Neural cell (in vitro differentiated cells): ENCODE results near the gene ADGRB2. TPM values are rescaled to one million over a fixed set of nuclear protein-coding genes. Genes with fewer than 3 reads are reported as not detected.
A peak's percentile ranks its signal among the peaks of the same experiment; 100 is the strongest.

Experiments
- H2AFZ ChIP-seq: fragments of 200-600, 300-800 bp; sonication (generic), shearing (Covaris generic); 2 replicates; pipeline ENCODE4 v1.6.0; 2014; ENCODE audit warnings: low read depth, mild to moderate bottlenecking, antibody characterized with exemption, low read length, moderate library complexity
- H3F3A ChIP-seq: fragments of 200-600 bp; shearing (Covaris generic); 2 replicates; pipeline ENCODE4 v1.6.1; 2016; ENCODE audit warnings: mild to moderate bottlenecking, moderate library complexity, mixed read lengths, antibody characterized with exemption, low read length; ENCODE audit not compliant: insufficient read depth, poor library complexity, severe bottlenecking
- H3K27ac ChIP-seq: fragments of 200-600, 300-800 bp; sonication (generic), shearing (Covaris generic); 2 replicates; pipeline ENCODE4 v1.5.1; 2014; ENCODE audit warnings: mild to moderate bottlenecking, low read length, moderate library complexity
- H3K27me3 ChIP-seq: fragments of 300-800, 200-600 bp; sonication (generic), shearing (Covaris generic); 2 replicates; pipeline ENCODE4 v1.6.0; 2014; ENCODE audit warnings: mild to moderate bottlenecking, low read depth, low read length, moderate library complexity; ENCODE audit not compliant: insufficient read depth
- H3K36me3 ChIP-seq: fragments of 300-800, 200-600 bp; sonication (generic), shearing (Covaris generic); 2 replicates; pipeline ENCODE4 v1.5.1; 2014; ENCODE audit warnings: mild to moderate bottlenecking, antibody characterized with exemption, low read length, moderate library complexity; ENCODE audit not compliant: insufficient read depth
- H3K4me2 ChIP-seq: fragments of 300-800, 200-600 bp; sonication (generic), shearing (Covaris generic); 2 replicates; pipeline ENCODE4 v1.6.0; 2014; ENCODE audit warnings: mild to moderate bottlenecking, low read length
- H3K4me3 ChIP-seq: fragments of 300-800, 200-600 bp; sonication (generic), shearing (Covaris generic); 2 replicates; pipeline ENCODE4 v1.5.1; 2014; ENCODE audit warnings: mild to moderate bottlenecking, low read length, moderate library complexity
- H3K79me2 ChIP-seq: fragments of 200-600 bp; shearing (Covaris generic); replicated peaks from 2 replicates; pipeline ENCODE4 v1.6.0; 2014; ENCODE audit warnings: mild to moderate bottlenecking, low read length, moderate library complexity; ENCODE audit not compliant: insufficient read depth
- H3K9ac ChIP-seq: fragments of 300-800, 200-600 bp; sonication (generic), shearing (Covaris generic); 2 replicates; pipeline ENCODE4 v1.6.1; 2016; ENCODE audit warnings: mild to moderate bottlenecking, low read length, mixed read lengths
- H3K9me2 ChIP-seq: fragments of 200-600 bp; shearing (Covaris generic); 2 replicates; pipeline ENCODE4 v1.6.1; 2016; ENCODE audit warnings: mild to moderate bottlenecking, low read length, mixed read lengths; ENCODE audit not compliant: insufficient read depth
- H3K9me3 ChIP-seq: fragments of 200-600, 300-800 bp; sonication (generic), shearing (Covaris generic); 2 replicates; pipeline ENCODE4 v1.6.1; 2016; ENCODE audit warnings: mild to moderate bottlenecking, mixed run types, low read length, moderate library complexity, mixed read lengths
- H4K20me1 ChIP-seq: fragments of 200-600 bp; shearing (Covaris generic); 2 replicates; pipeline ENCODE4 v1.6.1; 2016; ENCODE audit warnings: mild to moderate bottlenecking, mixed run types; ENCODE audit not compliant: insufficient read depth
- CTCF ChIP-seq: fragments of 450-650 bp; IDR thresholded peaks from 2 replicates; pipeline ENCODE4 v1.5.1; 2014; ENCODE audit warnings: antibody characterized with exemption, mild to moderate bottlenecking, moderate library complexity; ENCODE audit not compliant: poor library complexity, severe bottlenecking
- EP300 ChIP-seq: fragments of 450-650 bp; conservative IDR thresholded peaks from 2 replicates; pipeline ENCODE4 v1.6.1; 2014; ENCODE audit warnings: antibody characterized with exemption, mild to moderate bottlenecking, moderate library complexity; ENCODE audit not compliant: poor library complexity, severe bottlenecking
- EZH2 ChIP-seq: fragments of 200-600, 300-800 bp; shearing (Covaris generic), sonication (generic); IDR thresholded peaks from 2 replicates; pipeline ENCODE4 v1.6.1; 2014; ENCODE audit warnings: antibody characterized with exemption, low read length, borderline replicate concordance, mild to moderate bottlenecking; ENCODE audit not compliant: insufficient read depth, poor library complexity, severe bottlenecking
- MXI1 ChIP-seq: fragments of 450-650 bp; conservative IDR thresholded peaks from 2 replicates; pipeline ENCODE4 v1.6.1; 2014; ENCODE audit warnings: antibody characterized with exemption, mild to moderate bottlenecking; ENCODE audit not compliant: poor library complexity, severe bottlenecking
- POLR2AphosphoS5 ChIP-seq: IDR thresholded peaks from 2 replicates; pipeline ENCODE4 v1.6.1; 2012
- RAD21 ChIP-seq: fragments of 450-650 bp; conservative IDR thresholded peaks from 2 replicates; pipeline ENCODE4 v1.6.1; 2014; ENCODE audit warnings: antibody characterized with exemption, mild to moderate bottlenecking, moderate library complexity
- REST ChIP-seq: IDR thresholded peaks from 2 replicates; pipeline ENCODE4 v1.6.1; 2012; ENCODE audit warnings: borderline replicate concordance
- SMC3 ChIP-seq: fragments of 450-650 bp; conservative IDR thresholded peaks from 2 replicates; pipeline ENCODE4 v1.6.1; 2014; ENCODE audit warnings: antibody characterized with exemption, mild to moderate bottlenecking, moderate library complexity; ENCODE audit not compliant: poor library complexity
- TAF1 ChIP-seq: IDR thresholded peaks from 2 replicates; pipeline ENCODE4 v1.6.1; 2012; ENCODE audit warnings: low read depth
- polyA plus RNA-seq: library from polyadenylated mRNA; depleted of rRNA; stranded (reverse); fragments of >200 nt; gene quantifications from 2 replicates; pipeline ENCODE4 v1.2.3, GENCODE V29; 2014

ADGRB2 gene
- polyA plus RNA-seq, 1 donor from 2014 or later = 45.0 TPM

GRCh38 chr1:31789259-31790065 lies 25.3 kb upstream of the ADGRB2 start:
- H2AFZ ChIP-seq = no peak overlapping the region
- no peak overlapping the region for H3K4me2 ChIP-seq
- no peak overlapping the region for H3K27ac ChIP-seq
- TF ChIP-seq REST = no peak
- TF ChIP-seq RAD21 = peak; percentile 92
- TF ChIP-seq SMC3 = peak; percentile 91
- TF ChIP-seq EZH2 = no peak
- TF ChIP-seq CTCF = peak; percentile 91
- H3K9me3 ChIP-seq = no peaks in the 10 kb centered on the region
- H3K9me2 ChIP-seq = no peaks in the 10 kb centered on the region
- no peaks in the 10 kb centered on the region for H3F3A ChIP-seq
- no peaks in the 10 kb centered on the region for H4K20me1 ChIP-seq
- no peaks in the 10 kb centered on the region for H3K27me3 ChIP-seq
- H3K36me3 ChIP-seq = no peaks in the 10 kb centered on the region
- H3K4me3 ChIP-seq = peak overlapping the region; percentile 72
- H3K9ac ChIP-seq = peak overlapping the region; percentile 70
- no peaks in the 10 kb centered on the region for H3K79me2 ChIP-seq

GRCh38 chr1:31788825-31789256 lies 24.7 kb upstream of the ADGRB2 start:
- peak overlapping the region; percentile 72 for H3K4me3 ChIP-seq
- no peaks in the 10 kb centered on the region for H3K9me2 ChIP-seq
- TF ChIP-seq EZH2 (no peak), MXI1 (no peak), REST (no peak), TAF1 (no peak), SMC3 (no peak), RAD21 (no peak), EP300 (no peak), POLR2AphosphoS5 (no peak), CTCF (no peak)
- no peaks in the 10 kb centered on the region for H3K36me3 ChIP-seq
- H3F3A ChIP-seq = no peaks in the 10 kb centered on the region
- peak overlapping the region; percentile 76 for H3K4me2 ChIP-seq
- H2AFZ ChIP-seq = no peak overlapping the region
- H3K79me2 ChIP-seq = no peaks in the 10 kb centered on the region
- H3K27ac ChIP-seq = peak overlapping the region; percentile 61
- no peaks in the 10 kb centered on the region for H3K9me3 ChIP-seq
- H3K9ac ChIP-seq = peak overlapping the region; percentile 70
- H4K20me1 ChIP-seq = no peaks in the 10 kb centered on the region
- H3K27me3 ChIP-seq = no peaks in the 10 kb centered on the region
